NOMO-1 treated with DMSO at 0.1 percent for 48 hours (cell line): ENCODE results near the gene GZMM.

ENCODE experiments used
- DNase-seq: peaks from one replicate; lab custom pipeline; 2025; ENCODE audit not compliant: unreplicated experiment; lab: John Stamatoyannopoulos, UW

The GZMM gene

GRCh38 chr19:594265-594870, 50.5 kb downstream of the GZMM start:
- DNase-seq = no peak

DNA sequence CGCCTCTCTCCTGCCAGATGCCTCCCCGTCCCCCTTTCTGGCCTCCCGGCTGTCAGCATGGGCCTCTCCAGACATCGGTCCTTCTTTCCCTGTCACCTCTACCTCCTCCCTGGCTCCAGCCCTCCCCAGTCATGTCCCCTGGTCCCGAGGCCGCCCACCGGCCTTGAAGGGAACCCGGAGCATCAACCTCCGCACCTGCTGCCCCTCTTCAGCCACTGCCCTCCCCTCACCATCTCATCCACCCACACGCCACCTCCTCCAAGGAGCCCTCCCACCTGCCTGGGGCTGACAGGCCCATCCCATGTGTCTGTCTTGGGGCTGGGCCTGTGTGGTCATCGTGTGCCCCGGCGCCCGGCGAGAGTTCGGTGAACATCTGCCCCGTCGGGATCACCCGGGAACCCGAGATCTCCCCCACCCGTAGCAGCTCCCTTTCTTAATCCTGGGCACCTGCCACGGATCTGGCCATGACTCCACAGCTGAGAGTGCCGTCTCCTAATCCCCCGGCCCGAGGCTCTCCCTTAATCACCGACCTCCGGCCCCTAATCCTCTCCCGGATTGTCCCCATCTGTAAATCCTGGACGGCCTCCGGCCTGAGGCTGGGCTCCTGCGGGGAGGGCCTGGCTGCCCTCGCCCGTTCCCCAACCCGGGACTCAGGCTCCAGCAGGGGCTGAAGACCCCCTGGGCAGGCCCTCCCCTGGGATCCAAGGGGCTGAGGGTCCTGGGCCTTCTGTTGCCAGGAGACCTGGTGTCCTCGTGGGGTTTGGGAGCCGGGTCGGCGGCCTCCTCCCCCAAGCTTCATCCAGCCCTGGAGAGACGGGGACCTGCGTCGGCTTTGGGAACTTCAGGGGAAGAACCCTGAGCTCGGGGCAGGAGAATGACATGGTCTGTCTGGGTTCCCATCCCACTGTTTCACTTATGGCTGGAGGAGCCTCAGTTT, 51.7 kb downstream of the GZMM start:
- no peak for DNase-seq

- no peak for DNase-seq
Observed at GRCh38 chr19:596263-596655, 52.4 kb downstream of the GZMM start.

- DNase-seq = no peak
Observed at GRCh38 chr19:597406-598315, 53.8 kb downstream of the GZMM start.
